NB4 (cell line): ENCODE measurements around the gene TRAPPC3L.

Experiments
- POLR2A ChIP-seq: IDR thresholded peaks from 2 replicates; pipeline ENCODE4 v1.6.1; 2011; ENCODE audit warnings: mild to moderate bottlenecking; ENCODE audit not compliant: insufficient read length; ENCODE audit errors: extremely low read depth
- TF ChIP-seq, protein P1 (sequence below): IDR thresholded peaks from one replicate; pipeline ENCODE4 v1.5.1; 2012; ENCODE audit warnings: low read depth, low read length

DNA sequence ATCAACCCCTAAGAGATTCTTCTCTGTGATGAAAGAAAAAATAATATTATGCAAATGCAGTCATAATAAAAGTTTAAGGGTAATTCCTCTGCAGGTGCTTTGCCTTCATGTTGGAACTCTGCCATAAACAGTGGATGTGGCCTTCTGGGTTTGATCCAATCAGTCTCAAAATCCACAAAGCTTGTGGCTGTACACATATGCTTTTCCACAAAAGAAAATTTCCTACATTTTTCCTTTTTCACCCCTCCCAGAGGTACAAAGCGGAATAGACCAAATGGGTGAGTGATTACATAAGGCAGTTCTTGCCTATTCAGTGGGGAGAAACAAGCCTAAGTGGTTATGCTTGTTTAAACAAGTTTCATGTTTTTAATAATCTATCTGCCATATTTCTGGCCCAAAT, 17.4 kb downstream of the TRAPPC3L start:
- no peak for TF ChIP-seq POLR2A
- TF ChIP-seq, protein P1, sequence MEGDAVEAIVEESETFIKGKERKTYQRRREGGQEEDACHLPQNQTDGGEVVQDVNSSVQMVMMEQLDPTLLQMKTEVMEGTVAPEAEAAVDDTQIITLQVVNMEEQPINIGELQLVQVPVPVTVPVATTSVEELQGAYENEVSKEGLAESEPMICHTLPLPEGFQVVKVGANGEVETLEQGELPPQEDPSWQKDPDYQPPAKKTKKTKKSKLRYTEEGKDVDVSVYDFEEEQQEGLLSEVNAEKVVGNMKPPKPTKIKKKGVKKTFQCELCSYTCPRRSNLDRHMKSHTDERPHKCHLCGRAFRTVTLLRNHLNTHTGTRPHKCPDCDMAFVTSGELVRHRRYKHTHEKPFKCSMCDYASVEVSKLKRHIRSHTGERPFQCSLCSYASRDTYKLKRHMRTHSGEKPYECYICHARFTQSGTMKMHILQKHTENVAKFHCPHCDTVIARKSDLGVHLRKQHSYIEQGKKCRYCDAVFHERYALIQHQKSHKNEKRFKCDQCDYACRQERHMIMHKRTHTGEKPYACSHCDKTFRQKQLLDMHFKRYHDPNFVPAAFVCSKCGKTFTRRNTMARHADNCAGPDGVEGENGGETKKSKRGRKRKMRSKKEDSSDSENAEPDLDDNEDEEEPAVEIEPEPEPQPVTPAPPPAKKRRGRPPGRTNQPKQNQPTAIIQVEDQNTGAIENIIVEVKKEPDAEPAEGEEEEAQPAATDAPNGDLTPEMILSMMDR = no peak
